ENCODE results near the gene PALS1.

PALS1 gene

GRCh38 chr14:67251573-67252226 lies 10.5 kb downstream of the PALS1 start:
- no peak for DNase-seq (ENCODE audit: extremely low read depth, low read depth)
- TF ChIP-seq, protein P1, sequence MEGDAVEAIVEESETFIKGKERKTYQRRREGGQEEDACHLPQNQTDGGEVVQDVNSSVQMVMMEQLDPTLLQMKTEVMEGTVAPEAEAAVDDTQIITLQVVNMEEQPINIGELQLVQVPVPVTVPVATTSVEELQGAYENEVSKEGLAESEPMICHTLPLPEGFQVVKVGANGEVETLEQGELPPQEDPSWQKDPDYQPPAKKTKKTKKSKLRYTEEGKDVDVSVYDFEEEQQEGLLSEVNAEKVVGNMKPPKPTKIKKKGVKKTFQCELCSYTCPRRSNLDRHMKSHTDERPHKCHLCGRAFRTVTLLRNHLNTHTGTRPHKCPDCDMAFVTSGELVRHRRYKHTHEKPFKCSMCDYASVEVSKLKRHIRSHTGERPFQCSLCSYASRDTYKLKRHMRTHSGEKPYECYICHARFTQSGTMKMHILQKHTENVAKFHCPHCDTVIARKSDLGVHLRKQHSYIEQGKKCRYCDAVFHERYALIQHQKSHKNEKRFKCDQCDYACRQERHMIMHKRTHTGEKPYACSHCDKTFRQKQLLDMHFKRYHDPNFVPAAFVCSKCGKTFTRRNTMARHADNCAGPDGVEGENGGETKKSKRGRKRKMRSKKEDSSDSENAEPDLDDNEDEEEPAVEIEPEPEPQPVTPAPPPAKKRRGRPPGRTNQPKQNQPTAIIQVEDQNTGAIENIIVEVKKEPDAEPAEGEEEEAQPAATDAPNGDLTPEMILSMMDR (IDR thresholded peaks at IDR 0.05; ENCODE audit: low read depth, low read length, missing control alignments), result no peak
- H3K4me3 ChIP-seq (replicated peaks; ENCODE audit: low read depth, low read length), result no peak overlapping the region

DNA sequence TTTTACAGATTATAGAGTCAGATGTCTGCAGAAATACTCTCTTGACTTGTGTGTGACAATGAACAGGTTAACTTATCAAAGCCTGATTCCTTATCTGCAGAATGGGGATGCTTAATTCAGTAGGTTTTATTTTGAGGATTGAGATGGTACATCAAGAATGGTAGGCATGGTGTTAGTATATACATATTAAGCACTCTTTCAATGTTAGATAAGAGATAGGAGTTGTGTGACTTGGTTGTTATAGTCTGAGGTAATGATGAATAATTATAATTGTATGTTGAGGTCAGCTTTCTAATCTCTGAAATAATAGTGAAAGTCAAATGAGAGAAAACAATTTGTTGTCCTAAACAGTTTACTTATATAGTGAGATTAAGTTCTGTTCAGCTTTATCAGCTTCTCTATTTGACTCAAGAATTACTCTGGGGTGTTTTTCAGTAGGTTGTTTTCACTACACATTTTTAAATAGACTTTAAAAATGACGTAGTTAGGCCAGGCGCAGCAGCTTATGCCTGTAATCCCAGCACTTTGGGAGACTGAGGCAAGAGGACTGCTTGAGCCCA lies 11.9 kb downstream of the PALS1 start:
- no peak for DNase-seq (ENCODE audit: extremely low read depth, low read depth)
- no peak overlapping the region for H3K4me3 ChIP-seq (replicated peaks; ENCODE audit: low read depth, low read length)
- TF ChIP-seq, protein P1 (IDR thresholded peaks at IDR 0.05; ENCODE audit: low read depth, low read length, missing control alignments), result no peak

DNA sequence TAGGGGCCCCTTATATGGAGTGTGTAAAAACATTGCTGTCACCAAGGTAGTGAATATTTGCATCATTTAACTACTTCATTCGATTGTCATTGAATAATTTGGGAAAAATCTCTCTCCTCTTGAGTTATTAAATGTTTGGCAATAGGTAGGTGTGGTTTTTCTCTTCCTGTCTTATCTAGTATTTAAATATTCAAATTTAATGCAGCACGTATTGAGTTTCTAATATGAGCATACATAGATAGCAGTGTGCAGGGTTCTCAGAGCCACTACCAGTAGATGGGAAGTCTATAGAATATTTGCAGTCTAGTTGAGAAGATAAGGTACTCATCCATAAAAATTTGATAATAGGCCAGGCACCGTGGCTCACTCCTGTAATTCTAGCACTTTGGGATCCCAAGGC lies 16.7 kb downstream of the PALS1 start:
- no peak overlapping the region for H3K4me3 ChIP-seq (replicated peaks; ENCODE audit: low read depth, low read length)
- TF ChIP-seq, protein P1 (IDR thresholded peaks at IDR 0.05; ENCODE audit: low read depth, low read length, missing control alignments), result no peak
- DNase-seq (ENCODE audit: extremely low read depth, low read depth), result no peak

DNA sequence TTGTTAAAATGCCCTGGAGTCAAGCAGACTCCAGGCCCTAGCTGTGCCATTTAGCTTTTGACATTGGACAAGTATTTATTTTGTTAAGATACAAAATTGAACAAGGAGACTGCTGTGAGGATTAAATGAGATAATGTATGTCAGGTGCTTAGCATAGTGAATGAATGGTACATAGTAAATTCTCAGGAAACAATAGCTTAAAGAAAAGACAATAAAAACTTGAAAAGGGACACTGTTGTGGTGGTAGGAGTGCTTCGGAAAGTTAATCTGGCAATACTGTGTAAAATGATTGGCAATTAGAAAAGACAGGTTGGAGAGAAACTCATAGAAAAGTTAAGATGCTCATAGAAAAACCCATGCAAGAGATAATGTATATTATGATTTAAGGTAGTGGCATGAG lies 19.7 kb downstream of the PALS1 start:
- TF ChIP-seq, protein P1 (IDR thresholded peaks at IDR 0.05; ENCODE audit: low read depth, low read length, missing control alignments), result no peak
- H3K4me3 ChIP-seq (replicated peaks; ENCODE audit: low read depth, low read length), result no peak overlapping the region
- DNase-seq (ENCODE audit: extremely low read depth, low read depth), result no peak

- no peak for DNase-seq (ENCODE audit: extremely low read depth, low read depth)
- TF ChIP-seq, protein P1 (IDR thresholded peaks at IDR 0.05; ENCODE audit: low read depth, low read length, missing control alignments), result no peak
- H3K4me3 ChIP-seq (replicated peaks; ENCODE audit: low read depth, low read length), result no peak overlapping the region
Observed at GRCh38 chr14:67263499-67264149, 22.4 kb downstream of the PALS1 start.

DNA sequence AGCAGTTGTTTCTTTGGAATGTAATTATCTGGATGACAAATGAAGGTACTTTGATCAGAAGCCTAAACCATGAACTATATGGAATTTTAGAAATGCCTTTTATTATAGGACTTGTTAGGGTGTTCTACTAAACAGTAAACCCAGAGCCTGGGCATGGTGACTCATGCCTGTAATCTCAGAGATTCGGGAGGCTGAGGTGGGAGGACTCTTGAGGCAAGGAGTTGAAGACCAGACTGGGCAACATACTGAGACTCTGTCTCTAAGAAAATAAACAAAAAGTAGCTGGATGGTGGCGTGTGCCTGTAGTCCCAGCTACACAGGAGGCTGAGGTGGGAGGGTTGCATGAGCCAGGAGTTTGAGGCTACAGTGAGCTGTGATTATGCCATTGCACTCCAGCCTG lies 23.9 kb downstream of the PALS1 start:
- TF ChIP-seq, protein P1 (IDR thresholded peaks at IDR 0.05; ENCODE audit: low read depth, low read length, missing control alignments), result no peak
- DNase-seq (ENCODE audit: extremely low read depth, low read depth), result no peak

More for the DNA sequence above, 23.9 kb downstream of the PALS1 start:
- H3K4me3 ChIP-seq (replicated peaks; ENCODE audit: low read depth, low read length), result no peak overlapping the region
